ENCODE data around the gene SLC43A1.

The SLC43A1 gene

DNA sequence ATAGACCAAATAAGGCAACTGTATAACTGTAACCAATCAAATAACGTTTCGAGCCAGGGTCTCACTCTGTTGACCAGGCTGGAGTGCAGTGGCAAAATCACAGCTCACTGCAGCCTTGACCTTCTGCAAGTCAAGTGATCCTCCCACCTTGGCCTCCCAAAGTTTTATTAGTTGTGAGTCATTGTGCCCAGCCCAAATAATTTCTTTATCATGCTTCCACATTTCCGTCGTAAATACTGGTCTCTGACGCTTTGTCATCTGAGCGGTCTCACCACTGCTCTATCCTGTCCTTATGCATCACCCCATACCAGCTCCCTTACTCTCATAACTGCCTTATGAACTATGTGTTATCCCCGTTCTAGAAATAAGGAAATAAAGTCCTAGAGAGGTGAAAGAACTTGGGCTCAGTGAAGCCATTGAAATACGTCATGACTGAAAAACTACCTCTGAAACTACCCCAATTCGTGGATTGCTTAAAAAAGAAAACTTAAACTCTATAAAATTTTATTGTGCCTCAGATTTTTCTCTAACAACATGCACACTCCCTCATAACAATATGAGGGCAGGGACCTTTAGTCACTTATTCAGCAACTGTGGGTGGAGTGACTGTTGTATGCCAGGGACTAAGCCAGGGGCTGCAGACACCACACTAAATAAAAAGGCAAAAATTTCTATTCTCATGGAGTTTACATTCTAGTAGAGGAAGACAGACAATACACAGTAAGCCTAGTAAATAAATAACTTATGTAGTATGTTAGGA is 71.0 kb downstream of the SLC43A1 start:
- no peak for ATAC-seq

DNA sequence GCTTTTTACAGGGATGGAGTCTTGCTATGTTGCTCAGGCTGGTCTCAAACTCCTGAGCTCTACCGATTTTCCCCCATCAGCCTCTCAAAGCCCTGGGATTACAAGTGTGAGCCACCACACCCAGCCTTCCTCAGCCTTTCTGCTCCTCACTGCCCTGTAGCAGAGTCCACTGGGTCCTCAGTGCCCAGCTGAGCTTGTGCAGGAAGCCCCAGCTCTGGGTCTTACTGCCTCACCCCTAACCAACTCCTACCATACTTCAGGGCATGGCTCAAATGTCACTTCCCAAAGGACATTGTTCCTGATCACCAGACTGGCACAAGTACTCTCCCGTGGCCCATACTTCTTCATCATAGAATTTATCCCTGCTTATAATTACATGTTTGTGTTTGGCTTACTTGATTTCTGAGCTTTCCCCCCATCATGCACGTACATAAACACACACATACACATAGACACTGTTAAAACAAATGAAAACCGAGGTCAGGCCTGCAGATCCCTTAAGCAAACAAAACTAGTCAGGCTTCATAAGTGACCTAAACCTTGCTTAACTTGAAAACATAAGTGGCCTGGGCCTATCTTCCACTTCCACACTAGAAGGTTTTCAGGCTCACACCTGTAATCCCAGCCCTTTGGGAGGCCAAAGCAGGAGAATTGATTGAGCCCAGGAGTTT is 74.6 kb downstream of the SLC43A1 start:
- no peak for ATAC-seq
- no peak for TF ChIP-seq ZNF8 (CRISPR knock-in tag; IDR thresholded peaks at IDR 0.05)
- TF ChIP-seq GLIS3 (CRISPR knock-in tag; IDR thresholded peaks at IDR 0.05): no peak
- TF ChIP-seq, protein P1, sequence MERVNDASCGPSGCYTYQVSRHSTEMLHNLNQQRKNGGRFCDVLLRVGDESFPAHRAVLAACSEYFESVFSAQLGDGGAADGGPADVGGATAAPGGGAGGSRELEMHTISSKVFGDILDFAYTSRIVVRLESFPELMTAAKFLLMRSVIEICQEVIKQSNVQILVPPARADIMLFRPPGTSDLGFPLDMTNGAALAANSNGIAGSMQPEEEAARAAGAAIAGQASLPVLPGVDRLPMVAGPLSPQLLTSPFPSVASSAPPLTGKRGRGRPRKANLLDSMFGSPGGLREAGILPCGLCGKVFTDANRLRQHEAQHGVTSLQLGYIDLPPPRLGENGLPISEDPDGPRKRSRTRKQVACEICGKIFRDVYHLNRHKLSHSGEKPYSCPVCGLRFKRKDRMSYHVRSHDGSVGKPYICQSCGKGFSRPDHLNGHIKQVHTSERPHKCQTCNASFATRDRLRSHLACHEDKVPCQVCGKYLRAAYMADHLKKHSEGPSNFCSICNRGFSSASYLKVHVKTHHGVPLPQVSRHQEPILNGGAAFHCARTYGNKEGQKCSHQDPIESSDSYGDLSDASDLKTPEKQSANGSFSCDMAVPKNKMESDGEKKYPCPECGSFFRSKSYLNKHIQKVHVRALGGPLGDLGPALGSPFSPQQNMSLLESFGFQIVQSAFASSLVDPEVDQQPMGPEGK (CRISPR knock-in tag; IDR thresholded peaks at IDR 0.05; ENCODE audit: borderline replicate concordance): no peak
- TF ChIP-seq, protein P2, sequence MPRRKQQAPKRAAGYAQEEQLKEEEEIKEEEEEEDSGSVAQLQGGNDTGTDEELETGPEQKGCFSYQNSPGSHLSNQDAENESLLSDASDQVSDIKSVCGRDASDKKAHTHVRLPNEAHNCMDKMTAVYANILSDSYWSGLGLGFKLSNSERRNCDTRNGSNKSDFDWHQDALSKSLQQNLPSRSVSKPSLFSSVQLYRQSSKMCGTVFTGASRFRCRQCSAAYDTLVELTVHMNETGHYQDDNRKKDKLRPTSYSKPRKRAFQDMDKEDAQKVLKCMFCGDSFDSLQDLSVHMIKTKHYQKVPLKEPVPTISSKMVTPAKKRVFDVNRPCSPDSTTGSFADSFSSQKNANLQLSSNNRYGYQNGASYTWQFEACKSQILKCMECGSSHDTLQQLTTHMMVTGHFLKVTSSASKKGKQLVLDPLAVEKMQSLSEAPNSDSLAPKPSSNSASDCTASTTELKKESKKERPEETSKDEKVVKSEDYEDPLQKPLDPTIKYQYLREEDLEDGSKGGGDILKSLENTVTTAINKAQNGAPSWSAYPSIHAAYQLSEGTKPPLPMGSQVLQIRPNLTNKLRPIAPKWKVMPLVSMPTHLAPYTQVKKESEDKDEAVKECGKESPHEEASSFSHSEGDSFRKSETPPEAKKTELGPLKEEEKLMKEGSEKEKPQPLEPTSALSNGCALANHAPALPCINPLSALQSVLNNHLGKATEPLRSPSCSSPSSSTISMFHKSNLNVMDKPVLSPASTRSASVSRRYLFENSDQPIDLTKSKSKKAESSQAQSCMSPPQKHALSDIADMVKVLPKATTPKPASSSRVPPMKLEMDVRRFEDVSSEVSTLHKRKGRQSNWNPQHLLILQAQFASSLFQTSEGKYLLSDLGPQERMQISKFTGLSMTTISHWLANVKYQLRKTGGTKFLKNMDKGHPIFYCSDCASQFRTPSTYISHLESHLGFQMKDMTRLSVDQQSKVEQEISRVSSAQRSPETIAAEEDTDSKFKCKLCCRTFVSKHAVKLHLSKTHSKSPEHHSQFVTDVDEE (CRISPR knock-in tag; IDR thresholded peaks at IDR 0.05): no peak
- no peak for TF ChIP-seq OSR1 (CRISPR knock-in tag; IDR thresholded peaks at IDR 0.05)
- TF ChIP-seq ISL1 (CRISPR knock-in tag; IDR thresholded peaks at IDR 0.05): no peak
- no peak for TF ChIP-seq ZFP3 (CRISPR knock-in tag; IDR thresholded peaks at IDR 0.05)
- TF ChIP-seq, protein P3, sequence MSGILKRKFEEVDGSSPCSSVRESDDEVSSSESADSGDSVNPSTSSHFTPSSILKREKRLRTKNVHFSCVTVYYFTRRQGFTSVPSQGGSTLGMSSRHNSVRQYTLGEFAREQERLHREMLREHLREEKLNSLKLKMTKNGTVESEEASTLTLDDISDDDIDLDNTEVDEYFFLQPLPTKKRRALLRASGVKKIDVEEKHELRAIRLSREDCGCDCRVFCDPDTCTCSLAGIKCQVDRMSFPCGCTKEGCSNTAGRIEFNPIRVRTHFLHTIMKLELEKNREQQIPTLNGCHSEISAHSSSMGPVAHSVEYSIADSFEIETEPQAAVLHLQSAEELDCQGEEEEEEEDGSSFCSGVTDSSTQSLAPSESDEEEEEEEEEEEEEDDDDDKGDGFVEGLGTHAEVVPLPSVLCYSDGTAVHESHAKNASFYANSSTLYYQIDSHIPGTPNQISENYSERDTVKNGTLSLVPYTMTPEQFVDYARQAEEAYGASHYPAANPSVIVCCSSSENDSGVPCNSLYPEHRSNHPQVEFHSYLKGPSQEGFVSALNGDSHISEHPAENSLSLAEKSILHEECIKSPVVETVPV (CRISPR knock-in tag; IDR thresholded peaks at IDR 0.05): no peak
- no peak for TF ChIP-seq ESRRG (CRISPR knock-in tag; IDR thresholded peaks at IDR 0.05)
- no peak for TF ChIP-seq PPARA (CRISPR knock-in tag; IDR thresholded peaks at IDR 0.05; ENCODE audit: borderline replicate concordance)
- TF ChIP-seq ZNF565 (CRISPR knock-in tag; conservative IDR thresholded peaks at IDR 0.05; ENCODE audit: low read depth): no peak
- TF ChIP-seq, protein P4, sequence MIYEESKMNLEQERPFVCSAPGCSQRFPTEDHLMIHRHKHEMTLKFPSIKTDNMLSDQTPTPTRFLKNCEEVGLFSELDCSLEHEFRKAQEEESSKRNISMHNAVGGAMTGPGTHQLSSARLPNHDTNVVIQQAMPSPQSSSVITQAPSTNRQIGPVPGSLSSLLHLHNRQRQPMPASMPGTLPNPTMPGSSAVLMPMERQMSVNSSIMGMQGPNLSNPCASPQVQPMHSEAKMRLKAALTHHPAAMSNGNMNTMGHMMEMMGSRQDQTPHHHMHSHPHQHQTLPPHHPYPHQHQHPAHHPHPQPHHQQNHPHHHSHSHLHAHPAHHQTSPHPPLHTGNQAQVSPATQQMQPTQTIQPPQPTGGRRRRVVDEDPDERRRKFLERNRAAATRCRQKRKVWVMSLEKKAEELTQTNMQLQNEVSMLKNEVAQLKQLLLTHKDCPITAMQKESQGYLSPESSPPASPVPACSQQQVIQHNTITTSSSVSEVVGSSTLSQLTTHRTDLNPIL (CRISPR knock-in tag; IDR thresholded peaks at IDR 0.05; ENCODE audit: low read depth): no peak
- TF ChIP-seq TOX (CRISPR knock-in tag; IDR thresholded peaks at IDR 0.05; ENCODE audit: borderline replicate concordance): no peak
- no peak for TF ChIP-seq BACH2 (CRISPR knock-in tag; IDR thresholded peaks at IDR 0.05; ENCODE audit: borderline replicate concordance)

More for the DNA sequence above, 71.0 kb downstream of the SLC43A1 start:
- no peak for TF ChIP-seq ZNF565 (CRISPR knock-in tag; conservative IDR thresholded peaks at IDR 0.05; ENCODE audit: low read depth)
- no peak for TF ChIP-seq PPARA (CRISPR knock-in tag; IDR thresholded peaks at IDR 0.05; ENCODE audit: borderline replicate concordance)
- TF ChIP-seq, protein P4 (CRISPR knock-in tag; IDR thresholded peaks at IDR 0.05; ENCODE audit: low read depth): no peak
- TF ChIP-seq ISL1 (CRISPR knock-in tag; IDR thresholded peaks at IDR 0.05): no peak
- no peak for TF ChIP-seq RARB (CRISPR knock-in tag; IDR thresholded peaks at IDR 0.05)
- no peak for TF ChIP-seq OSR1 (CRISPR knock-in tag; IDR thresholded peaks at IDR 0.05)
- TF ChIP-seq TOX (CRISPR knock-in tag; IDR thresholded peaks at IDR 0.05; ENCODE audit: borderline replicate concordance): no peak
- TF ChIP-seq, protein P5, sequence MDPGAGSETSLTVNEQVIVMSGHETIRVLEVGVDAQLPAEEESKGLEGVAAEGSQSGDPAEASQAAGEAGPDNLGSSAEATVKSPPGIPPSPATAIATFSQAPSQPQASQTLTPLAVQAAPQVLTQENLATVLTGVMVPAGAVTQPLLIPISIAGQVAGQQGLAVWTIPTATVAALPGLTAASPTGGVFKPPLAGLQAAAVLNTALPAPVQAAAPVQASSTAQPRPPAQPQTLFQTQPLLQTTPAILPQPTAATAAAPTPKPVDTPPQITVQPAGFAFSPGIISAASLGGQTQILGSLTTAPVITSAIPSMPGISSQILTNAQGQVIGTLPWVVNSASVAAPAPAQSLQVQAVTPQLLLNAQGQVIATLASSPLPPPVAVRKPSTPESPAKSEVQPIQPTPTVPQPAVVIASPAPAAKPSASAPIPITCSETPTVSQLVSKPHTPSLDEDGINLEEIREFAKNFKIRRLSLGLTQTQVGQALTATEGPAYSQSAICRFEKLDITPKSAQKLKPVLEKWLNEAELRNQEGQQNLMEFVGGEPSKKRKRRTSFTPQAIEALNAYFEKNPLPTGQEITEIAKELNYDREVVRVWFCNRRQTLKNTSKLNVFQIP (CRISPR knock-in tag; IDR thresholded peaks at IDR 0.05; ENCODE audit: borderline replicate concordance, low read depth): no peak
- TF ChIP-seq, protein P2 (CRISPR knock-in tag; IDR thresholded peaks at IDR 0.05): no peak
- no peak for TF ChIP-seq BACH2 (CRISPR knock-in tag; IDR thresholded peaks at IDR 0.05; ENCODE audit: borderline replicate concordance)
- TF ChIP-seq GLIS3 (CRISPR knock-in tag; IDR thresholded peaks at IDR 0.05): no peak
- no peak for TF ChIP-seq ZNF8 (CRISPR knock-in tag; IDR thresholded peaks at IDR 0.05)
- no peak for TF ChIP-seq SNAI2 (CRISPR knock-in tag; IDR thresholded peaks at IDR 0.05)
- TF ChIP-seq ZFP3 (CRISPR knock-in tag; IDR thresholded peaks at IDR 0.05): no peak
- no peak for TF ChIP-seq ZC3H10 (CRISPR knock-in tag; IDR thresholded peaks at IDR 0.05)
